Prostate gland (tissue), 2 donors: ENCODE results near the gene LCN10.

Source experiments
- POLR2A ChIP-seq: fragments of 450-650 bp; IDR thresholded peaks from one replicate; pipeline ENCODE4 v1.6.1; 2016; ENCODE audit warnings: antibody characterized with exemption, mild to moderate bottlenecking
- TF ChIP-seq, protein P1 (sequence below), 4 experiments: fragments of 200-600 bp in 2 of 4; fragments of 450-650 bp in 2 of 4; sonication (generic) in 2 of 4; IDR thresholded peaks; 1 replicate in 3 of 4; 2 replicates in 1 of 4; pipeline ENCODE4 v1.5.1; 2016 to 2019; ENCODE audit warnings: antibody characterized with exemption in 4 of 4, mild to moderate bottlenecking in 2 of 4, moderate library complexity in 2 of 4

- TF ChIP-seq, protein P1, sequence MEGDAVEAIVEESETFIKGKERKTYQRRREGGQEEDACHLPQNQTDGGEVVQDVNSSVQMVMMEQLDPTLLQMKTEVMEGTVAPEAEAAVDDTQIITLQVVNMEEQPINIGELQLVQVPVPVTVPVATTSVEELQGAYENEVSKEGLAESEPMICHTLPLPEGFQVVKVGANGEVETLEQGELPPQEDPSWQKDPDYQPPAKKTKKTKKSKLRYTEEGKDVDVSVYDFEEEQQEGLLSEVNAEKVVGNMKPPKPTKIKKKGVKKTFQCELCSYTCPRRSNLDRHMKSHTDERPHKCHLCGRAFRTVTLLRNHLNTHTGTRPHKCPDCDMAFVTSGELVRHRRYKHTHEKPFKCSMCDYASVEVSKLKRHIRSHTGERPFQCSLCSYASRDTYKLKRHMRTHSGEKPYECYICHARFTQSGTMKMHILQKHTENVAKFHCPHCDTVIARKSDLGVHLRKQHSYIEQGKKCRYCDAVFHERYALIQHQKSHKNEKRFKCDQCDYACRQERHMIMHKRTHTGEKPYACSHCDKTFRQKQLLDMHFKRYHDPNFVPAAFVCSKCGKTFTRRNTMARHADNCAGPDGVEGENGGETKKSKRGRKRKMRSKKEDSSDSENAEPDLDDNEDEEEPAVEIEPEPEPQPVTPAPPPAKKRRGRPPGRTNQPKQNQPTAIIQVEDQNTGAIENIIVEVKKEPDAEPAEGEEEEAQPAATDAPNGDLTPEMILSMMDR (IDR thresholded peaks at IDR 0.05) = no peak
- TF ChIP-seq POLR2A = no peak
Observed at GRCh38 chr9:136746621-136747020, 3.9 kb upstream of the LCN10 start.
